K562 (cell line): ENCODE measurements around the gene CHD2. TPM values are rescaled to one million over a fixed set of nuclear protein-coding genes. Genes with fewer than 3 reads are reported as not detected.

Source experiments
- ATAC-seq: fragments of 200-7000 bp; cut with Tn5 transposase; 3 replicates; pipeline ENCODE4 v1.9.1; 2020; ENCODE audit warnings: moderate library complexity
- BruUV-seq: library from RNA; stranded (reverse); fragments of 400-500 nt; replicated peaks from 2 replicates; lab custom pipeline; 2021; lab: Mats Ljungman, UMichigan
- CTCF ChIA-PET: fragments of 300-600 bp; formaldehyde crosslinking; extraction: SDS; loops from one replicate; lab custom pipeline; 2021; ENCODE audit warnings: low intra/inter-chr PET ratio; lab: Yijun Ruan, JAX
- POLR2A ChIA-PET: fragments of 300-600, 350-650 bp; sonication (Branson Sonifier 250); formaldehyde crosslinking; extraction: SDS; loops from one replicate; lab custom pipeline; 2021; ENCODE audit warnings: antibody characterized with exemption, inconsistent platforms; lab: Yijun Ruan, JAX
- DNase-seq, 4 experiments: peaks; one replicate each; pipeline versions ENCODE4 v3.0.0 to v3.0.0-alpha.2; 2011 to 2018; ENCODE audit warnings: low spot score in 3 of 4, mixed read lengths in 3 of 4; ENCODE audit errors: extremely low read depth in 1 of 4
- FAIRE-seq: peaks from 2 replicates; lab custom pipeline; 2011; peaks lifted over from hg19 to GRCh38; lab: Jason Lieb, UNC
- H2AFZ ChIP-seq: 2 replicates; pipeline ENCODE4 v1.6.0; 2011; ENCODE audit warnings: low read depth, low read length, control low read depth, inconsistent platforms
- H3K27ac ChIP-seq: fragments of 200-600 bp; 3 replicates; pipeline ENCODE4 v1.8.0; 2011; ENCODE audit warnings: low read depth, mild to moderate bottlenecking, control low read depth, inconsistent platforms, low read length, moderate library complexity, mixed read lengths; ENCODE audit errors: extremely low read depth
- H3K27me3 ChIP-seq, 2 experiments: fragments of 300-600 bp in 1 of 2; 2 replicates in 1 of 2; 3 replicates in 1 of 2; pipeline versions ENCODE4 v1.6.0 to v1.8.0; 2011; ENCODE audit warnings: inconsistent platforms in 2 of 2, low read length in 2 of 2, mild to moderate bottlenecking in 1 of 2, mixed read lengths in 1 of 2, moderate library complexity in 1 of 2; ENCODE audit not compliant: control insufficient read depth in 2 of 2, insufficient read depth in 2 of 2
- H3K36me3 ChIP-seq: fragments of 300-600 bp; 3 replicates; pipeline ENCODE4 v1.8.0; 2011; ENCODE audit warnings: mild to moderate bottlenecking, low read length, inconsistent platforms; ENCODE audit not compliant: control insufficient read depth, insufficient read depth
- H3K4me1 ChIP-seq, 2 experiments: fragments of 200-600 bp in 1 of 2; replicated peaks in 1 of 2; 2 replicates in 1 of 2; 3 replicates in 1 of 2; pipeline versions ENCODE4 v1.5.1 to v1.8.0; 2011; ENCODE audit warnings: inconsistent platforms in 2 of 2, low read length in 2 of 2, mild to moderate bottlenecking in 1 of 2, mixed read lengths in 1 of 2, moderate library complexity in 1 of 2; ENCODE audit not compliant: control insufficient read depth in 2 of 2, insufficient read depth in 2 of 2
- H3K4me2 ChIP-seq: 2 replicates; pipeline ENCODE4 v1.6.1; 2011; ENCODE audit warnings: low read length, control low read depth, inconsistent platforms, mixed read lengths; ENCODE audit not compliant: insufficient read depth
- H3K4me3 ChIP-seq: fragments of 200-600 bp; sonication (generic), shearing (Covaris generic); 2 replicates; pipeline ENCODE4 v1.5.1; 2016; ENCODE audit warnings: control low read depth, inconsistent platforms
- H3K79me2 ChIP-seq: fragments of 200-600 bp; 3 replicates; pipeline ENCODE4 v1.8.0; 2011; ENCODE audit warnings: low read length, inconsistent platforms; ENCODE audit not compliant: control insufficient read depth, insufficient read depth
- H3K9ac ChIP-seq, 2 experiments: 2 replicates each; pipeline versions ENCODE4 v1.6.0 to v1.6.1; 2011; ENCODE audit warnings: low read depth in 2 of 2, low read length in 2 of 2, control low read depth in 1 of 2, inconsistent platforms in 1 of 2, mild to moderate bottlenecking in 1 of 2, mixed read lengths in 1 of 2; ENCODE audit not compliant: insufficient read depth in 1 of 2
- H3K9me1 ChIP-seq: one replicate; pipeline ENCODE4 v1.6.0; 2011; ENCODE audit warnings: inconsistent platforms, mild to moderate bottlenecking, low read length, moderate library complexity; ENCODE audit not compliant: control insufficient read depth, insufficient read depth
- H3K9me3 ChIP-seq: replicated peaks from 2 replicates; pipeline ENCODE4 v1.5.1; 2011; ENCODE audit warnings: low read depth, low read length, inconsistent platforms; ENCODE audit not compliant: control insufficient read depth, insufficient read depth
- H4K20me1 ChIP-seq: replicated peaks from 2 replicates; pipeline ENCODE4 v1.6.1; 2011; ENCODE audit warnings: low read length, inconsistent platforms, mixed read lengths; ENCODE audit not compliant: control insufficient read depth, insufficient read depth
- POLR2A ChIP-seq: fragments of 450-650 bp; conservative IDR thresholded peaks from 2 replicates; pipeline ENCODE4 v1.6.1; 2016
- POLR2AphosphoS5 ChIP-seq: IDR thresholded peaks from 2 replicates; pipeline ENCODE4 v1.6.1; 2011; ENCODE audit warnings: mild to moderate bottlenecking, low read depth, low read length, moderate library complexity; ENCODE audit not compliant: control insufficient read depth, insufficient read depth
- POLR2B ChIP-seq: fragments of 450-650 bp; IDR thresholded peaks from 2 replicates; pipeline ENCODE4 v1.6.1; 2018; ENCODE audit warnings: low read depth; ENCODE audit not compliant: partially characterized antibody
- POLR2G ChIP-seq: fragments of 200-400 bp; formaldehyde crosslinking; IDR thresholded peaks from 2 replicates; pipeline ENCODE4 v1.6.1; 2017; ENCODE audit warnings: low read depth, mild to moderate bottlenecking, antibody characterized with exemption, low read length, moderate library complexity
- RBFOX2 ChIP-seq: fragments of 200-400 bp; formaldehyde crosslinking; IDR thresholded peaks from 2 replicates; pipeline ENCODE4 v1.6.1; 2017; ENCODE audit warnings: low read depth, mild to moderate bottlenecking, low read length, moderate library complexity
- SRSF3 ChIP-seq: fragments of 200-400 bp; formaldehyde crosslinking; IDR thresholded peaks from 2 replicates; pipeline ENCODE4 v1.6.1; 2016; ENCODE audit warnings: mild to moderate bottlenecking, low read length, moderate library complexity; ENCODE audit not compliant: insufficient read depth
- SUPT5H ChIP-seq: fragments of 450-650 bp; IDR thresholded peaks from 2 replicates; pipeline ENCODE4 v1.6.1; 2016
- THAP7 ChIP-seq: fragments of 250-450 bp; sonication (Bioruptor Pico); IDR thresholded peaks from 2 replicates; pipeline ENCODE4 v1.5.0; 2021
- ZNF384 ChIP-seq: IDR thresholded peaks from 2 replicates; pipeline ENCODE4 v1.6.1; 2012; ENCODE audit warnings: low read depth, low read length, improper control_type of control experiment
- ZNF398 ChIP-seq: fragments of 250-450 bp; sonication (Bioruptor Pico); IDR thresholded peaks from 2 replicates; pipeline ENCODE4 v1.8.0; 2021; ENCODE audit warnings: moderate library complexity, mild to moderate bottlenecking, inconsistent platforms
- ZNF717 ChIP-seq: fragments of 250-450 bp; sonication (Bioruptor Pico); IDR thresholded peaks from 2 replicates; pipeline ENCODE4 v1.5.0; 2021
- WGBS: fragments of 100-300 bp; shearing (Covaris generic); methylation state at CpG from one replicate; pipeline ENCODE4 v1.1.6; 2016; ENCODE audit warnings: low coverage, mixed read lengths; ENCODE audit not compliant: insufficient coverage; ENCODE audit errors: missing lambda C conversion rate; 5-methylcytosine and 5-hydroxymethylcytosine counted together
- in situ Hi-C: fragments of 300-500 bp; cut with MboI; formaldehyde crosslinking; loops from 4 replicates; pipeline ENCODE4 v1.15.0; 2018; ENCODE audit warnings: inconsistent platforms, mixed read lengths
- intact Hi-C: fragments of 100-400 bp; cut with micrococcal nuclease; formaldehyde crosslinking; loops from 2 replicates; pipeline ENCODE4 v1.14.2; 2022
- polyA plus RNA-seq, 8 experiments: library from polyadenylated mRNA; depleted of rRNA in 4 of 8; stranded (reverse) in 5 of 8; unstranded in 3 of 8; fragments of >200 nt; fragmentation: Nextera tagmentation in 2 of 8; fragmentation: Illumina TruSeq in 1 of 8; extraction: Ambion mirVana in 2 of 8; extraction: Trizol in 1 of 8; gene quantifications; 2 replicates each; pipeline versions ENCODE4 v1.2.1 to v1.2.3, GENCODE V29; 2011 to 2014; ENCODE audit warnings: inconsistent platforms in 1 of 8, missing spikeins in 1 of 8
- total RNA-seq, 7 experiments: library from RNA; depleted of rRNA in 6 of 7; stranded (reverse); fragments of >200 nt in 6 of 7; fragmentation: Illumina TruSeq in 2 of 7; extraction: Trizol in 2 of 7; gene quantifications; 2 replicates each; pipeline versions ENCODE4 v1.2.1 to v1.2.3, GENCODE V29; 2011 to 2021; ENCODE audit warnings: low replicate concordance in 1 of 7
- TF ChIP-seq, protein P1 (sequence below): sonication (generic); formaldehyde crosslinking; IDR thresholded peaks from 2 replicates; pipeline ENCODE4 v1.8.0; 2023; ENCODE audit warnings: mild to moderate bottlenecking, missing genetic modification reagents
- TF ChIP-seq, protein P2 (sequence below): IDR thresholded peaks from 2 replicates; pipeline ENCODE4 v1.6.1; 2016; ENCODE audit warnings: missing genetic modification characterization, missing compliant biosample characterization

The CHD2 gene
- total and polyA plus RNA-seq, 9 of the 15 experiments (the other 6 are each of a cell fraction or from before 2014, with no cell fraction given): 38.9 to 70.8 (median 56.2) TPM

- ChIA-PET CTCF (no interaction called here), POLR2A (interaction anchor here (1.1 to 3.4 kb wide), 4 partner anchors 9 to 85 kb away, joined by 3 to 21 read pairs (median 6); partner anchors contain the start of gene CHD2)
- BruUV-seq: no TSS peak
- in situ Hi-C loops (no loop called here), intact Hi-C loops (no loop called here)
- ATAC-seq (no peak), DNase-seq (no peak), FAIRE-seq (no peak)
- Histone ChIP-seq H3K4me2 (no peak overlapping the region), H2AFZ (no peak overlapping the region), H3K9me3 (no peaks in the 10 kb centered on the region), H3K36me3 (peaks cover 97% of the 10 kb centered on the region), H3K4me1 (no peaks in the 10 kb centered on the region), H3K9ac (no peak overlapping the region), H3K4me3 (no peak overlapping the region), H3K27me3 (no peaks in the 10 kb centered on the region), H3K79me2 (peaks cover 99% of the 10 kb centered on the region), H4K20me1 (no peaks in the 10 kb centered on the region), H3K9me1 (no peaks in the 10 kb centered on the region), H3K27ac (peak overlapping the region; percentile 1; the same call in 1 of the 3 replicates)
- TF ChIP-seq POLR2B (peak; percentile 41), POLR2AphosphoS5 (peak; percentile 41), RBFOX2 (peak; percentile 58), SUPT5H (peak; percentile 48; the same call in 1 of the 2 replicates), SRSF3 (no peak), ZNF384 (no peak), ZNF398 (CRISPR knock-in tag) (no peak), THAP7 (no peak), ZNF717 (CRISPR knock-in tag) (no peak), POLR2G (peak; percentile 18; the same call in 1 of the 2 replicates), POLR2A (peak; percentile 39; the same call in 1 of the 2 replicates)
- TF ChIP-seq, protein P1, sequence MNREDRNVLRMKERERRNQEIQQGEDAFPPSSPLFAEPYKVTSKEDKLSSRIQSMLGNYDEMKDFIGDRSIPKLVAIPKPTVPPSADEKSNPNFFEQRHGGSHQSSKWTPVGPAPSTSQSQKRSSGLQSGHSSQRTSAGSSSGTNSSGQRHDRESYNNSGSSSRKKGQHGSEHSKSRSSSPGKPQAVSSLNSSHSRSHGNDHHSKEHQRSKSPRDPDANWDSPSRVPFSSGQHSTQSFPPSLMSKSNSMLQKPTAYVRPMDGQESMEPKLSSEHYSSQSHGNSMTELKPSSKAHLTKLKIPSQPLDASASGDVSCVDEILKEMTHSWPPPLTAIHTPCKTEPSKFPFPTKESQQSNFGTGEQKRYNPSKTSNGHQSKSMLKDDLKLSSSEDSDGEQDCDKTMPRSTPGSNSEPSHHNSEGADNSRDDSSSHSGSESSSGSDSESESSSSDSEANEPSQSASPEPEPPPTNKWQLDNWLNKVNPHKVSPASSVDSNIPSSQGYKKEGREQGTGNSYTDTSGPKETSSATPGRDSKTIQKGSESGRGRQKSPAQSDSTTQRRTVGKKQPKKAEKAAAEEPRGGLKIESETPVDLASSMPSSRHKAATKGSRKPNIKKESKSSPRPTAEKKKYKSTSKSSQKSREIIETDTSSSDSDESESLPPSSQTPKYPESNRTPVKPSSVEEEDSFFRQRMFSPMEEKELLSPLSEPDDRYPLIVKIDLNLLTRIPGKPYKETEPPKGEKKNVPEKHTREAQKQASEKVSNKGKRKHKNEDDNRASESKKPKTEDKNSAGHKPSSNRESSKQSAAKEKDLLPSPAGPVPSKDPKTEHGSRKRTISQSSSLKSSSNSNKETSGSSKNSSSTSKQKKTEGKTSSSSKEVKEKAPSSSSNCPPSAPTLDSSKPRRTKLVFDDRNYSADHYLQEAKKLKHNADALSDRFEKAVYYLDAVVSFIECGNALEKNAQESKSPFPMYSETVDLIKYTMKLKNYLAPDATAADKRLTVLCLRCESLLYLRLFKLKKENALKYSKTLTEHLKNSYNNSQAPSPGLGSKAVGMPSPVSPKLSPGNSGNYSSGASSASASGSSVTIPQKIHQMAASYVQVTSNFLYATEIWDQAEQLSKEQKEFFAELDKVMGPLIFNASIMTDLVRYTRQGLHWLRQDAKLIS: no peak
- TF ChIP-seq, protein P2, sequence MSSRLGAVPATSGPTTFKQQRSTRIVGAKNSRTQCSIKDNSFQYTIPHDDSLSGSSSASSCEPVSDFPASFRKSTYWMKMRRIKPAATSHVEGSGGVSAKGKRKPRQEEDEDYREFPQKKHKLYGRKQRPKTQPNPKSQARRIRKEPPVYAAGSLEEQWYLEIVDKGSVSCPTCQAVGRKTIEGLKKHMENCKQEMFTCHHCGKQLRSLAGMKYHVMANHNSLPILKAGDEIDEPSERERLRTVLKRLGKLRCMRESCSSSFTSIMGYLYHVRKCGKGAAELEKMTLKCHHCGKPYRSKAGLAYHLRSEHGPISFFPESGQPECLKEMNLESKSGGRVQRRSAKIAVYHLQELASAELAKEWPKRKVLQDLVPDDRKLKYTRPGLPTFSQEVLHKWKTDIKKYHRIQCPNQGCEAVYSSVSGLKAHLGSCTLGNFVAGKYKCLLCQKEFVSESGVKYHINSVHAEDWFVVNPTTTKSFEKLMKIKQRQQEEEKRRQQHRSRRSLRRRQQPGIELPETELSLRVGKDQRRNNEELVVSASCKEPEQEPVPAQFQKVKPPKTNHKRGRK (tag): peak; percentile 33; the same call in 1 of the 2 replicates
- 100% methylated on average over 3 of the region's 5 CpGs for WGBS
These were observed 10.6 kb upstream of the CHD2 start for GRCh38 chr15:92889390-92890107.
